Activated CD8-positive, alpha-beta memory T cell treated with anti-CD3 and anti-CD28 coated beads, Interleukin-2, amount 10 ng/mL, durations not matched to agents 7 days and 5 days (primary cell): ENCODE measurements around the gene PLA2G12B. TPM values are rescaled to one million over a fixed set of nuclear protein-coding genes. Genes with fewer than 3 reads are reported as not detected.
"Not testable (repeated sequence)": the region's sequence is repeated elsewhere in the genome, so short reads cannot be mapped to it uniquely, and the experiment has no call there.

Source experiments
- ATAC-seq: fragments of 150-1000 bp; cut with Tn5 transposase; one replicate; pipeline ENCODE4 v1.10.0; 2021; ENCODE audit warnings: moderate library complexity
- CTCF ChIA-PET: fragments of 350-600 bp; sonication (Branson Sonifier 250); formaldehyde crosslinking; loops from one replicate; lab custom pipeline; 2021; ENCODE audit warnings: antibody characterized with exemption; lab: Charles Lee
- DNase-seq: peaks from one replicate; pipeline ENCODE4 v3.0.0-alpha.2; 2020
- H3K27ac Mint-ChIP-seq: one replicate; pipeline ENCODE4 v1.8.0; 2021; ENCODE audit warnings: mild to moderate bottlenecking, mixed read lengths
- H3K27me3 Mint-ChIP-seq: one replicate; pipeline ENCODE4 v1.8.0; 2021; ENCODE audit warnings: mixed read lengths
- H3K36me3 Mint-ChIP-seq: one replicate; pipeline ENCODE4 v1.8.0; 2021; ENCODE audit warnings: mild to moderate bottlenecking, mixed read lengths
- H3K4me1 Mint-ChIP-seq: one replicate; pipeline ENCODE4 v1.8.0; 2021; ENCODE audit warnings: mixed read lengths
- H3K4me3 Mint-ChIP-seq: one replicate; pipeline ENCODE4 v1.8.0; 2021; ENCODE audit warnings: mild to moderate bottlenecking, moderate library complexity, mixed read lengths
- H3K9me3 Mint-ChIP-seq: one replicate; pipeline ENCODE4 v1.8.0; 2022; ENCODE audit warnings: low read depth, mixed read lengths
- total RNA-seq, 2 experiments: library from RNA; stranded (reverse); gene quantifications; one replicate each; pipeline ENCODE4 v1.2.3, GENCODE V29; 2021

Gene PLA2G12B
- total RNA-seq, 2 experiments from 2014 or later: not detected

- no peak overlapping the region for H3K4me3 Mint-ChIP-seq
- peaks cover 27% of the 10 kb centered on the region for H3K27me3 Mint-ChIP-seq
- H3K27ac Mint-ChIP-seq: no peak overlapping the region
- H3K36me3 Mint-ChIP-seq: peaks cover 6% of the 10 kb centered on the region
- H3K4me1 Mint-ChIP-seq: no peaks in the 10 kb centered on the region
- no peak for DNase-seq
- no peak for ATAC-seq
- peaks cover 8% of the 10 kb centered on the region for H3K9me3 Mint-ChIP-seq
- CTCF ChIA-PET: no interaction called here
These were observed 30.3 kb downstream of the PLA2G12B start for GRCh38 chr10:72924351-72924750.

DNA sequence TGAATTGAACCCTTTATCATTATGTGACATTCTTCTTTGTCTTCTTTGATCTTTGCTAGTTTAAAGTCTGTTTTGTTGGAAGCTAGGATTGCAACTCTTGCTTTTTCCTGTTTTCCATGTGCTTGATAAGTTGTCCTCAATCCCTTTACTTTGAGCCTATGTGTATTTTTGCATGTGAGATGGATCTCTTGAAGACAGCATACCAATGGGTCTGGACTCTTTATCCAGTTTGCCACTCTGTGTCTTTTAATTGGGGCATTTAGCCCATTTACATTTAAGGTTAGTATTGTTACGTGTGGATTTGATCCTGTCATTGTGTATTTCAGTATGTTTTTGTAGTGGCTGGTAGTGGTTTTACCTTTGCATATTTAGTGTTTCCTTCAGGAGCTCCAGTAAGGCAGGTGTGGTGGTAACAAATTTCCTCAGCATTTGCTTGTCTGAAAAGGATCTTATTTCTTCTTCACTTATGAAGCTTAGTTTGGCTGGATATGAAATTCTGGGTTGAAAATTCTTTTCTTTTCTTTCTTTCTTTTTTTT lies 33.4 kb downstream of the PLA2G12B start:
- ATAC-seq, H3K4me1 Mint-ChIP-seq, DNase-seq, H3K9me3 Mint-ChIP-seq, H3K4me3 Mint-ChIP-seq, H3K36me3 Mint-ChIP-seq, H3K27ac Mint-ChIP-seq: not testable (repeated sequence)
- CTCF ChIA-PET: interaction anchor here (1.1 kb wide), 1 partner anchor 8 kb away, joined by 3 read pairs; no protein-coding TSS in a partner anchor
- peaks cover 42% of the 10 kb centered on the region for H3K27me3 Mint-ChIP-seq

GRCh38 chr10:72918352-72918751 lies 36.3 kb downstream of the PLA2G12B start:
- Mint-ChIP-seq H3K4me1 (no peaks in the 10 kb centered on the region), H3K27ac (no peak overlapping the region), H3K36me3 (peaks cover 6% of the 10 kb centered on the region), H3K4me3 (no peak overlapping the region), H3K9me3 (peaks cover 8% of the 10 kb centered on the region), H3K27me3 (peaks cover 41% of the 10 kb centered on the region)
- DNase-seq (no peak), ATAC-seq (no peak)
- CTCF ChIA-PET: no interaction called here

DNA sequence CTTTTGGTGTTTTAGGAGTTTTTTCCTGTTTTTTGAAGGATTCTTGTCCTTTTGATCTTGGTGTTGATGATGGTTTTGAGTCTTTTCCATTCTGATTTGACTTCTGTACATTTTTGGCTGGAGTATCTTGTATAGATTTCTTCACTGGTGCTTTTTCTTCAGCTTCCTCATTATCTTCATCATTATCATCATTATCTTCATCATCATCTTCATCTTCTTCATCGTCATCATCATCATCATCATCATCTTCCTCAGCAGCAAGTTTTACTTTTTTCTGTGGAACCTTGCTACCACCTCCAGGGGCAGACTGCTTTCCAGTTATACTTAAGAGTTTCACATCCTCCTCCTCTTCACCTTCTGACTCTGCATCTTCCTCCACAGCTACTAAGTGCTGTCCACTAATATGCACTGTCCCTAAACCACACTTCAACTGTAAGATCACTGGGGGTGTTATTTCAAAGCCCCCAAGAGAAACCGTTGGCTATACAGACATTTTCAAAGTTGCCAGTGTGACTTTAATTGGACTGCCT lies 36.7 kb downstream of the PLA2G12B start:
- H3K4me3 Mint-ChIP-seq, H3K36me3 Mint-ChIP-seq, H3K9me3 Mint-ChIP-seq, H3K27ac Mint-ChIP-seq, CTCF ChIA-PET, DNase-seq, ATAC-seq, H3K4me1 Mint-ChIP-seq: not testable (repeated sequence)
- peaks cover 41% of the 10 kb centered on the region for H3K27me3 Mint-ChIP-seq

- peaks cover 37% of the 10 kb centered on the region for H3K27me3 Mint-ChIP-seq
- CTCF ChIA-PET, ATAC-seq, H3K4me1 Mint-ChIP-seq, H3K27ac Mint-ChIP-seq, DNase-seq, H3K36me3 Mint-ChIP-seq, H3K4me3 Mint-ChIP-seq, H3K9me3 Mint-ChIP-seq: not testable (repeated sequence)
These were observed 37.4 kb downstream of the PLA2G12B start for GRCh38 chr10:72917201-72917600.

- H3K4me3 Mint-ChIP-seq: no peak overlapping the region
- DNase-seq (no peak), ATAC-seq (no peak)
- H3K27ac Mint-ChIP-seq: no peak overlapping the region
- no peaks in the 10 kb centered on the region for H3K4me1 Mint-ChIP-seq
- H3K9me3 Mint-ChIP-seq: no peaks in the 10 kb centered on the region
- no peaks in the 10 kb centered on the region for H3K36me3 Mint-ChIP-seq
- peaks cover 8% of the 10 kb centered on the region for H3K27me3 Mint-ChIP-seq
- CTCF ChIA-PET: no interaction called here
These were observed 41.3 kb downstream of the PLA2G12B start for GRCh38 chr10:72913287-72913686.

GRCh38 chr10:72912736-72913135 lies 41.9 kb downstream of the PLA2G12B start:
- ATAC-seq (no peak), DNase-seq (no peak)
- H3K27me3 Mint-ChIP-seq: peaks cover 3% of the 10 kb centered on the region
- no peak overlapping the region for H3K4me3 Mint-ChIP-seq
- H3K9me3 Mint-ChIP-seq: no peaks in the 10 kb centered on the region
- H3K4me1 Mint-ChIP-seq: no peaks in the 10 kb centered on the region
- H3K36me3 Mint-ChIP-seq: no peaks in the 10 kb centered on the region
- CTCF ChIA-PET: no interaction called here
- H3K27ac Mint-ChIP-seq: no peak overlapping the region

DNA sequence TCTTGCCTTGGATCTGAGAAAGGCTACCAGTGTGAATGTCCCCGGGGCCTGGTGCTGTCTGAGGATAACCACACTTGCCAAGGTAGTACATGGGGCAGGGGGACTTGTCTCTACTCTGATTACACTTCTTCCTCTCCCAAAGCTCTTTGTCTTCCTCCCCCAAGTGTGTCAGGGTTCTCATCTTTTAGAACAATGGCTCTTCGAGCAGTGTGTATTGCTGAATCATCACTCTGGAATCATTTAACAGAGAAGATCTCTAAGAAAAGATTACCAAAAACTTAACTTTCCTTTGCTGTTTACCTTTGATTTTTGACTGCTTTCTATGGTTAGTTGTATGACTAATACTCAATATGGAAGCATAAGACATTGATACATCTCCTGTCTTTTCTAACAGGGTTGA lies 42.8 kb downstream of the PLA2G12B start:
- Mint-ChIP-seq H3K36me3 (no peaks in the 10 kb centered on the region), H3K4me1 (no peaks in the 10 kb centered on the region), H3K9me3 (no peaks in the 10 kb centered on the region), H3K27me3 (peaks cover 2% of the 10 kb centered on the region), H3K27ac (no peak overlapping the region), H3K4me3 (no peak overlapping the region)
- CTCF ChIA-PET: no interaction called here
- ATAC-seq (no peak), DNase-seq (no peak)

DNA sequence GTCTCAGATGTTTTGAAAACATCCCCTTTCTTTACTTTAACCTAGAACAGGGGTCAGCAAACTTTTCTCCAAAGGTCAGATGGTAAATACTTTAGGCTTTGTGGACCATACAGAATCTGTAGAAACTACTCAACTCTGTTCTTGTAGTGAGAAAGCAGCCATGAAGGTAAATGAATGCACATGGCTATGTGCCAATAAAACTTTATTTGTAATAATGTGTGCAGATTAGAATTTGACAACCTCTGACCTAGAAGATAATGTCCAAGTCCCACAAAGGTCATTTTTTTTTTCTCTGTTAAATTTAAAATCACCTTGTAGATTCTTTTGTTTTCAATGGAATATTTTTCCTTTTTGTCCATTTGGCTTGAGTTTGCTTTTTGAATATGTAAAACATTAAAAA lies 43.9 kb downstream of the PLA2G12B start:
- Mint-ChIP-seq H3K9me3 (no peaks in the 10 kb centered on the region), H3K4me3 (no peak overlapping the region), H3K36me3 (no peaks in the 10 kb centered on the region), H3K27ac (no peak overlapping the region), H3K27me3 (peaks cover 2% of the 10 kb centered on the region), H3K4me1 (no peaks in the 10 kb centered on the region)
- ATAC-seq (no peak), DNase-seq (no peak)
- CTCF ChIA-PET: no interaction called here

GRCh38 chr10:72906446-72906845 lies 48.2 kb downstream of the PLA2G12B start:
- no peak overlapping the region for H3K27ac Mint-ChIP-seq
- H3K36me3 Mint-ChIP-seq: no peaks in the 10 kb centered on the region
- CTCF ChIA-PET: no interaction called here
- H3K4me3 Mint-ChIP-seq: no peak overlapping the region
- ATAC-seq: no peak
- H3K9me3 Mint-ChIP-seq: no peaks in the 10 kb centered on the region
- H3K4me1 Mint-ChIP-seq: no peaks in the 10 kb centered on the region
- peaks cover 2% of the 10 kb centered on the region for H3K27me3 Mint-ChIP-seq
- DNase-seq: no peak

- no peak for ATAC-seq
- no peak for DNase-seq
- Mint-ChIP-seq H3K36me3 (no peaks in the 10 kb centered on the region), H3K27me3 (peaks cover 2% of the 10 kb centered on the region), H3K4me1 (no peaks in the 10 kb centered on the region), H3K4me3 (no peak overlapping the region), H3K27ac (no peak overlapping the region), H3K9me3 (no peaks in the 10 kb centered on the region)
- CTCF ChIA-PET: no interaction called here
These were observed 49.8 kb downstream of the PLA2G12B start for GRCh38 chr10:72904806-72905205.

DNA sequence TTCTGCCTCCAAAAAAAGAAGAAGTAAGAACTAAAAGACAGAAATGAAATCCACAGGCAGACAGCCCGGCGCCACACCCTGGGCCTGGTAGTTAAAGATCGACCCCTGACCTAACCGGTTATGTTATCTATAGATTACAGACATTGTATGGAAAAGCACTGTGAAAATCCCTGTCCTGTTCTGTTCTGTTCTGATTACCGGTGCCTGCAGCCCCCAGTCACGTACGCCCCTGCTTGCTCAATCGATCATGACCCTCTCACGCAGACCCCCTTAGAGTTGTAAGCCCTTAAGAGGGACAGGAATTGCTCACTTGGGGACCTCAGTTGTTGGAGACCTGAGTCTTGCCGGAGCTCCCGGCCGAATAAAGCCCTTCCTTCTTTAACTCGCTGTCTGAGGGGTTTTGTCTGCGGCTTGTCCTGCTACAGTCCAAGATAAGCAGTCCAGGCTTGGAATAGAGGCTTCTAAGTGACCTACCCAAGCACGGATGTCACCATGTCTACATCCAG lies 50.6 kb downstream of the PLA2G12B start:
- CTCF ChIA-PET, H3K27ac Mint-ChIP-seq, H3K4me1 Mint-ChIP-seq, H3K9me3 Mint-ChIP-seq, ATAC-seq, H3K27me3 Mint-ChIP-seq, H3K36me3 Mint-ChIP-seq, H3K4me3 Mint-ChIP-seq, DNase-seq: not testable (repeated sequence)

DNA sequence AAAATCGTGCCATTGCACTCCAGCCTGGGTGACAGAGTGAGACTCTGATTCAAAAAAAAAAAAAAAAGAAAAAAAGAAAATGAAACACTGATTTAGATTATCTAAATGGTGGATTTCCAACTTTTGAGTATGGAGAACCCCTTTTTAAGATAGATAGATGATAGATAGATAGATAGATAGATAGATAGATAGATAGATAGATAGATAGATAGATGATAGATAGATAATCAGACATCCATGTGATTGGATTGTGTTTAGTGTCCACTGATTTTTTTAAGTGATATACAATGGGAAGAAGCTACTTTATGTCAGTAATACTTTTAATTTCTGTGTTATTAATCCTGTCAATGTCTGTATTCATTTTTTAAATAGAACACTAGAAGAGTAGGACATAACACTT lies 55.1 kb downstream of the PLA2G12B start:
- Mint-ChIP-seq H3K27me3 (peaks cover 8% of the 10 kb centered on the region), H3K9me3 (no peaks in the 10 kb centered on the region), H3K4me3 (no peak overlapping the region), H3K36me3 (no peaks in the 10 kb centered on the region), H3K27ac (no peak overlapping the region), H3K4me1 (no peaks in the 10 kb centered on the region)
- DNase-seq: no peak
- no peak for ATAC-seq
- CTCF ChIA-PET: no interaction called here

GRCh38 chr10:72898616-72899015 lies 56.0 kb downstream of the PLA2G12B start:
- no peaks in the 10 kb centered on the region for H3K4me1 Mint-ChIP-seq
- no peak for DNase-seq
- peaks cover 14% of the 10 kb centered on the region for H3K27me3 Mint-ChIP-seq
- CTCF ChIA-PET: no interaction called here
- H3K27ac Mint-ChIP-seq: no peak overlapping the region
- H3K4me3 Mint-ChIP-seq: no peak overlapping the region
- H3K36me3 Mint-ChIP-seq: no peaks in the 10 kb centered on the region
- no peaks in the 10 kb centered on the region for H3K9me3 Mint-ChIP-seq
- no peak for ATAC-seq
